Fibroblast of upper back skin (primary cell): Measurements from ENCODE around the gene ULBP1.
A peak's percentile ranks its signal among the peaks of the same experiment; 100 is the strongest.
"Not testable (repeated sequence)": the region's sequence is repeated elsewhere in the genome, so short reads cannot be mapped to it uniquely, and the experiment has no call there.

Source experiments
- DNase-seq: peaks from one replicate; pipeline ENCODE4 v3.0.0-alpha.2; 2013

The ULBP1 gene

DNA sequence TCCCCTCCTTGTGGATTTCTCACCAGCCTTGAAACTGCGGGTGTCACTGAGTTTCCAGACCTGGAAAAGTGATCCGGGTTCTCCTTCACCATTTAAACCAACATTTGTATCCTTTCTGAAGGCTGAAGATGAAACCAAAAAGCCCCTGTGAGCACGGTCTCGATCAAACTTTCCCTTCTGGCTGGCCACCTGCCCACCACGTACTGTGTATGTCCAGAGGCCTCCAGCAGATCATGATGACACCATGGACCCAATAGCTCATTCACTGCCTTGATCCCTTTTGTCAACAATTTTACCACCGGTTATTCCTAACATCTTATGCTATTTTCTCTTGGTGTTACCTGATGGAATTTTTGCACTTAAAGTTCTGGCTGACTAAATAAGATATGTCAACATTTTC lies 15.6 kb downstream of the ULBP1 start:
- DNase-seq: no peak

DNA sequence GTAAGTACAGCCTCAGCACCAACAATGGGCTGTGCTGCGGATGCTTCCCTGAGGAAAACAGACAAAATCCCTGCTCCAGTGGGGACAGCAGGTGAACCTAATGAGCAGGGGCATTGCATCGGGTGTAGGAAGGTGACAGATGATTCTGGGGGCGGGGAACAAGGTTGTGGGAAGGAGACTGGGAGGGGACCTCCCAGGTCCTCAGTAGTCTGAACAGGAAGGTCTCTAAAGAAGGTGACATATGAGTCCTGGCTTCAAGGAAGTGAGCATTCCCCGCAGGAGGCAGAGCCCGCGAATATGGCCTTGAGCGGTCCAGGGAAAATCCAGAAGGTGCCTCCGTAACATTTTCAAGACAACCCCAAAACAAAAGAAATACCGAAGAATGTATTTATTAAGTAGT lies 19.4 kb downstream of the ULBP1 start:
- DNase-seq: no peak

DNA sequence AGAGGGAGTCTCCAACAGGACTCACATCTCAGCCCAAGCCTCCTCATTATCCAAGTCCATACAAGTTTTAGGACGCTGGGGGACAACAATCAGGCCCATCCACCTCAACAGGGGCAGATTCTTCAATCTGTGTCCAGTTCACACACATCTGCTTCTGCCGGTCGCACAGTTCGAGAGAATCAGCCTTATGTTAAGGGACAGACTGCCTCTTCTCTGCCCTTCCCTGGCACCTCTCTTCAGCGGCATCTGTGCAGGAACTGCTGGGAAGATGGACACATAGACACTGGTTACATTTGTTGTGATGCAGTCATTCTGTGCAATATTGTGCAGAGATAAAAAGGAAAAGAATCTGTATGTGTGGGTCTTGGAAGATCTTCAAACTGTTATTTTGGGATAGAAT lies 21.0 kb downstream of the ULBP1 start:
- DNase-seq: no peak

DNA sequence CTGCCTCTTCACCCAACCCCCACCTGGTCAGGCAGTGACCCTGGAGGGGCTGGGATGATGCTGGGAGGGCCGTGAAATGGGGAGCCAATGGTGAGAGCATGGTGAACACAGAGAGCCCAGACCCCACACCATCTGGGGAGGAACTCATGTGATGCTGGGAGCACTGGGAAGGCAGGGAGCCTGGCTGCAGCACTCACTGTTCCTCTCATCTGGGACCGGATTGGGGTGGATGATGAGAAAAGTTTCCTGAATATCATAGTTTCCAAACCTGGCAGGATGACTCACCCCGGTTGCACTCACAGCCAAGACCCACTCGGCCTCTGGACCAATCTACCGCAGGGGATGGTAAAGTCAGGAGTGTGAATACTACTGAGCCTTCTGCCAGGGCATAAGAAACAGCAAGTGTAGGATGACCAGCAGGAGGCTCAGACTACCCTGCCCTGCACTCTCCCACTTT lies 21.8 kb downstream of the ULBP1 start:
- DNase-seq: no peak

DNA sequence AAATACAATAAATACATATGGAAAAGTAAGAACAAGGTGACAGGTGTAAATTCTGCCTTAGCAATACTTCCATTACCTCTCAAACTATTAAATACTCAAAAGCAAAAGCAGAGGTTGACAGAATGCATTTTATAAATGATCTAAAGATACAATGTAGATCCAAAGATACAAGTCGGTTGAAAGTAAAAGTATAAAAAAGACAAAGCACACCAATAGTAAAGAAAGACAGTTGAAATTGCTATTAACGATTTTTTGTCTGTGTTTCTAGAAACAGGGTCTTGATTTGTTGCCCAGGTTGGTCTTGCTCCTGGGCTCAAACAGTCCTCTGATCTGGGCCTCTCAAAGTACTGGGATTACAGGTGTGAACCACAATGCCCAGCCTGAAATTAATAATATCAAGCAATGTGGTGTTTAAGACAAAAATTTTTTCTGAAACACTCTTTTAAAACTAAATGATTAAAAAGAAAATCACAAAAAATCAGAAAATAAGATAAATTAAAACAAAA lies 23.9 kb downstream of the ULBP1 start:
- DNase-seq: no peak

DNA sequence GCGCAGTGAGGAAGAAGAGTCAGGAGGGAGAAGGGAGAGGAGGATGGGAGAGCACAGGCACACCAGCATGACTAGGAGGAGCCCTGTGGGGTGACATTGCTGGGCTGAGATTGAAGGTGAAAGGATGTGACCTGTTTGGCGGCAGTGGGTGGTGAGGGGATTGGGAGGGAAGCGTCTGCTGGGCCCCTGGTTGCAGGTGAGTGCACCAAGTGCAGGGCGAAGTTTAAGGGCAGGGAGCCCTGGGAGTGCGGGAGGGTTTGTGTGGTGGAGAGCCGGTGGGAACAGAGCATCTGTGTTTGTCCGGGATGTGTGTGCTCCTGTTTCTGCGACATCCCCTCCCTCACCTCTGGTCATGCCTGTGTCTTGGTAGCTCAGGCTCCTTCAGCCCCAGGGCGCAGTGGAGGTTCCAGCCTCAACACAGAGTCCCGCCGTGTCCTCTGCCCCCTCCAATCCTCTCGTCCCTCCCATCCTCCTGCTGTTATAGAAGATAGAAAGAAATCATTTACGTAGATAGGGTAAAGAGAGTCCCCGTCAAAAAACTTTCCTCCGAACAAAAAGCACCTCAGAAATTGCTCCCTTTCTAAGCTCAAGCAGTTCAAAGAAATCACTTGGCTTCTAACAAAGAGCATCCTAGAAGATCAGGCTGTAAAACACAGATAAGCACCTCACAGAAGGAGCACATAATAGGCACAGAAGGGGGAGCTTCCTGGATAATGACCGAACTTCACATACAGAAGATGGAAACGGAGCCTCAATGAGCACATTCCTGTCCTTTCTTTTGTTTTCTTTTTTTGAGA lies 25.0 kb downstream of the ULBP1 start:
- no peak for DNase-seq

DNA sequence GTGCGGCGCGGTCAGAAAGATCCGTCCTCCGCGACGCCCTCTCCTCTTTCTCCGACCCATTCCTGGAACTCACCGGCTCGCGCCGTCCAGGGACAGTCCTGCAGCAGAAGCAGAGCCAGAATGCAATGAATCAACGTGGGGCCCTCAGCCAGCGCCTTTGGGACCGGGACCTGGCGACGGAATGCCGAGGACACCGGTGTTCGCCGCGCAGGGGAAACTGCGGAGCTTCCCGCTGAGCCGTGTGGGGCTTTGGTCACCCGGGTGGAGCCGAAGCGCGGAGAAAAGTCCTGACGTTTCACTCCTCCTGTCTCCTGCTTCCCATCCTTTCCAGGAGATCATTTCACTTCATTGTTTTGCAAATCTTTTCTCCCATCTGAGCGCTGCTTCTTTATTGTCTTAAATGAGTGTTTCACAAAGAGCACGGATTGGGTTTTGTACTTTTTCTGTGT lies 26.5 kb downstream of the ULBP1 start:
- no peak for DNase-seq

DNA sequence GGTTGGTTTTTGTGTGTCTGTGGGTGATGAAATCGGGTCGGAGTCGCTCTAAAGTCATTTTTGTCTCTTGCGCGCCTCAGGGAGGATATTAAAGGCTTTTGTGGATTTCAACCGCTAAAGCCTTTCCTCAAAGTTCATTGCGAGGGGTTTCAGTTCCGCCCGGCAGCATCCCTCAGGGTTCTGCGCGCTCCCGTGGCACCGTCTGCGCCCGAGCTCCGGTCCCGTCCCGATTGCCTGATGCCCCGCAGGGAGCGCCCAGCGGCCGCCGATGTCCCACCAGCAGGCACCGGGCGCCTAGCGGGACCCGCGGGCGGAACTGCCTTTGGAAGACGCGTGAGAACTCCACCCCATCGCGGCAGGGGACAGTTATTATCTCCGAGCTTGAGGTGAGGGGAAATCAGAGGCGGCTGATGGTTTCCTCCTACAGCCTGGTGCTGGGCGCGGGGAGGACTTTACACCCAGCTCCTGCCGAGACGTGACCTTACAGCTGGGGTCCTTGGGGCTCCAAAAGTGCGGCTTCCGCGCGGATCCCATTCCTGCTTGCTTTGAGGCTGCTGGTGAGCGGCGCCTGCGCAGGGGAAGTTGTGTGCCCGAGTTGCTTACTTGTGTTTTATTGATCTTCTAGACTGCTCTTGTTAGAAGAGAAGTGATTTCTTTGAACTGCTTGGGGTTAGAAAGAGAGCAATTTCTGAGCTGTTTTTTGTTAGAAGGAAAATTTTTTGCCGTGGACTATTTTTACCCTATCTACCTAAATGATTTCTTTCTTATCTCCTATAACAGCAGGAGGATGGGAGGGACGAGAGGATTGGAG lies 27.1 kb downstream of the ULBP1 start:
- DNase-seq: no peak

DNA sequence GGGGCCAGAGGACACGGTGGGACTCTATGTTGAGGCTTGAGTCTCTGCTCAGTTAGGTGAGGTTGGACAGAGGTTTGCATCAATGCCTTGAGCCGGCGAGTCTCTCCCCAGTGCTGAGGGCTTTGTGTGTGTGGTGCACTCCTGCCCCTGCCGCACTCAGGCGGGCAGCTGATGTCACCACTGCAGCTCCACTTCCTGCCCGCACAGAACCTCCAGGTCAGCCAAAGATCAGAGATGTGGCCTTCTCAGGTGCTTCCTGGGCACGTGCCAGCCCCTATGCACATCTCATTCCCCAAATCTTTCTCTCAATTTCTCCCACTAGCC lies 27.7 kb downstream of the ULBP1 start:
- not testable (repeated sequence) for DNase-seq

DNA sequence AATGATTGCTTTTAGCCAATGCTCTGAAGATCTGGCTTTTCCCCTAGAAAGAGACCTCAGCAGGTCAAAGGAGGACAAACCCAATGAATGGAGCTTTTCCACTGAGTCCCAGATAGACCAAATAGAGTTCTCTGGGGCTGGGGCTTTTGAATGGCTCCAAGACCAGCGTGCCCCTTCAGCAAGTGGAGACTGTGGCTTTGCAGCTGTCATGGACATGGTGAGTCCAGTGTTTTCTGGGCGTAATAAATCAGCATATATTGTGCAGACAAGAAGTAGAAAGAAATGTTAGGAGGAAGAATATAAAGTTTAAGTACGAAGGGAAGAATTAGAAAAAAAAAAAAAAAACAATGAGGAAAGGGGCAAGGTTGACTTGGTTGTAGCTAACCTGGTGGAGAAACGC lies 28.1 kb downstream of the ULBP1 start:
- DNase-seq: no peak

DNA sequence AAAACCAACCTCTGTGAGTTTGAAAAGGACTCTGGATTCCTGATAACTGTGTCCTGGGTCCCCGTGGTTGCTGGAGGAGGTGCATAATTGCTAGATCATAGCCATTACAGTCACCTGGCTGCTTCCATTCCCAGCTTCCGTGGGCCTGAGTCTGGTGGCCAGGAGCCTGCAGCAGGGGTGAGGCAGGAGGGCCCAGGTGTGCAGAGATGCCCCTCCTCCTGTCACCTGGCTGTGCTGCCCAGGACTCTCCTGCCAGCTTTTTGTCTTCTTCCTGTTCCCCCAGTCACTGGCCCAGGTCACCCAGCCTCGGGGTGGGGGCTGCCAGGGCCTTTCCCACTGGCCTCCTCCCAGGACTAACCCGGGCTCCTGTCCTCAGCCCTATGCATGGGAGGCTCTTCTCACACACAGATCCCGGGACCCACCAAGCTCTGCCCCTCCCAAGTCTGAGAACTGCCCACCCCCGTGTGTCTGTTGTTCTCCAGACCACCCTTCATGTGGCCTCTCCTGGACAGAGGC lies 31.6 kb downstream of the ULBP1 start:
- no peak for DNase-seq

DNA sequence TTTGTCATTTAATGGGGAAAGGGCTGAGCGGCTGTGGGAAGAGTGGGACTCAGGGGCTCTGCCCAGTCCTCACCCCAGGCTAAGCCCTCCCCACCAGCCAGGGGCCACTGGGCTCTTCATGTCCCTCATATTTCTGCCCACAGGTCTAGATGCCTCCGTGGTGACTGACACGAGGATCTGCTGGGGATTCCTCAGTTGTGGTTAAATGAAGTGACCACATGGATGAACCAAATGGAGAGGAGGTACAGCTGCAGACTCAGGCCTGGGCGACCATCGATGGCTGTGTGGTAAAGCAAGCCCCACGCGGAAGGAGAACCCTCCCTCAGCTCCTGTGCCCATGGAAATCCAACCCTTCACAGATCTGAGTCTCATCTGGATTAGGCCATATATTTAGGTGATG lies 32.2 kb downstream of the ULBP1 start:
- DNase-seq: no peak

DNA sequence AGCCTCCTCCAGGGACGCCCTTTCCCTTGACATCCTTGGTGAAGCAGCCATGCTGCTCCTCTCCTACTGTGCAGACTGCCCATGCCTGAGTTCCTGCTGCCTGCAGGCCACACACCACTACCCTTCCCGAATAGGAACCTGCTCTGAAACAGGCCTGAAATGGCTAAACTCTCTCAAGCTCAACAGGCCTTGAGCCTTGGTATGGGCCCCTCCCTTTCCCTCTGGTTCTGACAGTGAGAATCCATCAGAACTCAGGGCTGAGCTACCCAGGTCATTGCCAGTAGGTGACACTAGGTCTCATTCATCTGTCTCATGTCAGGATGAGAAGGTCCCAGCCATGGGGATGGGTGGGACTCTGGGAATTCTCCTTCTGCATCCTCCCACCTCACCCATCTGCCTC lies 35.9 kb downstream of the ULBP1 start:
- DNase-seq: no peak

DNA sequence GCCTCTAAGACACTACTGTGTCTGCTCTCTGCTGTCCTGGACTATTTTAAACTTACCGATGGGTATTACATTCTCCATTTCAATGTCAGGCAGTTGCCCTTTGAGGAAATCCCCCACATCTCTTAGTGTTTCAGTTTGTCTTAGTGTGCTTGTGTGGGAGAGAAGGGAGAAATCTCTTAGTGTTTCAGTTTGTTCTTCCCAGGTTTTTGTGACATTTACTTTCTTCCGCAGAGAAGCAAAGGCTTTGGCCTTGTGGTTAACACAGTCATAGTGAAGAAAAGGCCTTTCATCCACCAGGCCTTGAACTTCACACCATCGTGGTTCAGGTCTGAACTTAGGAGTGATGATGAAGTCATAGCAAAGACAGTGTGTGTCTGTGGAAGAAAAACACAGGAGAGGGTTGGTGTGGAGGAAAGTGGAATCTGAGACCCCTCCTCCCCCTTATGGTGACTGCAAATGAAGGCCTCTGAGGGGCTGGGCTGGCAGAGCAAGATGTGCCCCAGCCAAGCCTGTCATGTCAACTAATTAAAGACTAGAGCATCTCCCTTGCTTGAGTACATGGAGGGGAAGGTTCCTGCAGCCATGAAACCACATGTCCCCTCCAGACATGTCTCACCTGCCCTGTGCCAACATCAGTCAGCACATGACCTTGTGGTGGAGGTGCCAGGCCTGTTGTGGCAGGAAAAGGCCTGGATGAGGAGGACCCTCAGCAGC lies 37.7 kb downstream of the ULBP1 start:
- no peak for DNase-seq

DNA sequence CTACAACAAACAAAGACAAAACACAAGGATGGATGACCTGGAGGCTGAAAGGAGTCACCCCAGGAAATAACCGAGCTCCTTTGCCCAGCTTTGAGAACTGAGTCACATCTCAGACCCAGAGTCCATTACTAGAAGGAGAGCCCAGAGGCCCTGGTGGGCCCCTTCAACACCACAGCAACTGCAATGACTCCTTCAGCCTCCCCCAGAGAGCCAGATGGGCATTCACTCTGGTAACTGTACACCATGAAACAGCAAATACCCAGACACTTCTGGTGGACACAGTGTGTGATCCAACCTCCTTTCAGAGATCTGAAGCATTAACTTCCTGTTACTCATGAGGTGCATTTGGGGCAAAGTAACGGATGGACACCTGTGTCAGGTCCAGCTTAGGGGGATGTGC lies 39.0 kb downstream of the ULBP1 start:
- DNase-seq: no peak

DNA sequence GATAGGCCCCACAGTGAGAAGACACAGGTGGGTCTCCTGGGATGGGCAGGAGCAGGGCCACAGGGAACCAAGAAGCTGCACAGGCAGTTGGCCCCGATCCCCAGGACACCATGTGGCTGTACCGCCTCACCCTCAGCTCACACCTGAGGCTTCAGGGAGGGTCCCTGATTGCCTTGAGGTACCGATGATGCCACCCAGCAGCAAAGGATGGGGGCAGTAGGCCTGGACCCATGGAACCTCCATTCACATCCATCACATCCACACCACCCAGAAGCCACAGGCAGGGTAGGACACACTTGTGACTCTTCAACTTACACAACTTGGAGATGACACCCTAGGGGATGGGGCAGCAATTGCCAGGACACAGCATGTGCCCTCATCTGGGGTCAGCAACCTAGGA lies 39.9 kb downstream of the ULBP1 start:
- not testable (repeated sequence) for DNase-seq

DNA sequence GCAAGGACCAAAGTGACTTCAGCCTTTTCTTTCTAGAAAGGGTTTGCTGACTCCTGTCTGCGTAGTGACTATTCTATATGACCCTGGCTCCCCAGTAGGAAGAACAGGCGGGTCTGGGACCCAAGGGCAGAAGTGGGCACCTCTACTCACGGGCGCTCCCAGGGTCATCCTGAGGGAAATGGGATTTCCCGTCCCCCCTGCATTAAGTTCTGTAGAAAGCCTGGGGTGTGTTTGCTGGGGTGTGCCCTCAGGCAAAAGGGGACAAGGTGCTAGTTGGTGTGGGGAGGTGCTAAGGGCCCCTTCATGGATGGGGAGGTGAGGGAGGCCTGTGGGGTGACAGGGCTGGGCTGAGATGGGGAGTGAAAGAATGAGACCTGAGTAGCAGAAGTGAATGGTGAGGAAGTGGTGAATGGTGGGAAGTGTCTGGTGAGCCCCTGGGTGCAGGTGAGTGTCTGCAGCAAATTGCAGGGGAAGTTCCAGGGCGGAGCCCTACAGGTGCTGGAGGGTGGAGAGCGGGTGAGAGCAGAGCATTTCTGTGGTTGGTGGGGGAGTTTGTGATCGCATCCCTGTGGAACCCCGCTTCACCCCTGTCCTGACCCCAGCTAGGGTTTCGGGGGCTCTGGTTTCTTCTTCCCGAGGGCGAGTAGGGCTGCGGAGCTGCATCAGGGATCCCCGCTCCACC lies 40.5 kb downstream of the ULBP1 start:
- no peak for DNase-seq

DNA sequence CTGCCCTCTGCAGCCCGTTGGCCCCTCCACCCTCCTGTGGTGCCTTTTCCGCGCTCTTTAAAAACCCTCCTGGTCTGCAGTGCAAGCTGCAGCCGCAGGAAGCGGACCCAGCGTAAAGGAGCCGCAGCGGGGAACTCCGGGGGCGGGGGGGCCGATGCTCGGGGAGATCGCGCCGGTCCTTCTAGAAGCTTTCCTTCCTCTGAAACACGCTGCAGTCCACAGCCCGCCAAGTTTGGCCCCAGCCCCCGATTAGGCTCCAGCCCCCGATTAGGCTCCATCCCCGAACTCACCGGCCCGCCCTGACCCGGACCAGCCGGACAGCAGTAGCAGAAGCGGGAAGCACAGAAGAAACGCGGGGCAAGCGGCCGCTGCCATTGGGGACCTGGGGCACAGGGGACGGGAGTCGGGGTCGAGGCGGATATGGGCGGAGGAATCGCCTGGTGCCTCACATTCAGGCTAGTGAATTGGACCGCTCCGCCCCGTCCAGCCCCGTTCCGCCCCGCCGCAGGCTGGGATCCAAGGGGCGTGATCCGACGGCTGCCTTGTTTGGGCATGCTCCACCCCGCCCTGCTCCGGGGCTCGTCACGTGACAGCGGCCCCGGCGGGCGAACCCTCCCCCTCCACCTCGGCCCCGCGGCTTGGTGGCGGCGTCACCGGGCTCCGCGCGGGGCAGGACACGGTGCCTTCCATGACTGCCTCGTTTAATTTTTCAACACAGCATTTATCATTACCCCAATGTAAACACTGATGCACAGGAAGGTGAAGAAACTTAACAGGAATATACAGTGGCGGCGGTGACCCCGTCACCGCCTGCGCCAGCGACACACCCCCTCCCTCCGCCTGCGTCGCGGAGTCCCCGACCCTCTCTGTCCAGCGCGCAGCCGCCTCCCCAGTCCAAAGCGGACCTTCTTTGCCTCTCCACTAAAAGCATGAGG lies 41.3 kb downstream of the ULBP1 start:
- peak; percentile 88 for DNase-seq

DNA sequence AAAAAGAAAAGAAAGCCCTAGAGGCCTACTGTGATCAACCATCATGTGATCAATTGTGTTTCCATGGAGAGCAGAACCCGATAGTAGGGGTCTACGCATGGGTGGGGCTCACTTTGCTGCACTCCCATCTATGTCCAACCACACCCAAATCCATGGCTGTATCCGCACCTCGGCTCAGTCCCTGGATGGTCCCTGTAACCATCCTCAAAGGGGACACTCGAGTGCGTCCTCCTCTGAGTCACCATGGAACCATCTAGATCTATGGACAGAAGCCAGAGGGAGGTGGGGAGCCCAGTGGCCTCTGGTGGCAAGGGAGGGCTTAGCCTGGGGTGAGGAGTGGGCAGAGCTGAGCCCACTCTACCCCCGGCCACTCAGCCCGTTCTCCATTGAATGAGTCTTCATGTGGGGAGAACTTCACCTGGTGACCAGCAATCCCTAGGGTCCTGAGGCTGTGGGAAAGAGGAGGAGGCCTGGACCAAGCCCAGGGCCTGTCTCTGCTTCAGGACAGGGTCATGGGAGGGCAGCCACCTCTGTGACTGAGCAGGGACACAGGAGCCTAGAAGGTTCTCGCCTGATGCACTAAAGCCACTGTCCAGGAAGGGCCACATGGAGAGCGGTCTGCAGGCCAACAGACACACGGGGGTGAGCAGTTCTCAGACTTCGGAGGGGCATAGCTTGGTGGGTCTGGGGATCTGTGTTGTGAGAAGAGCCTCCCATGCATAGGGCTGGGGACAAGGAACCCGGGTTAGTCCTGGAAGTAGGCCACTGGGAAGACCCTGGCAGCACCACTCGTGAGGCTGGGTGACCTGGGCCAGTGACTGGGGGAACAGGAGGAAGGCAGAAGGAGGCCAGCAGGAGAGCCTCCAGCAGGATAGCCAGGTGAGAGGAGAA lies 42.3 kb downstream of the ULBP1 start:
- DNase-seq: no peak

DNA sequence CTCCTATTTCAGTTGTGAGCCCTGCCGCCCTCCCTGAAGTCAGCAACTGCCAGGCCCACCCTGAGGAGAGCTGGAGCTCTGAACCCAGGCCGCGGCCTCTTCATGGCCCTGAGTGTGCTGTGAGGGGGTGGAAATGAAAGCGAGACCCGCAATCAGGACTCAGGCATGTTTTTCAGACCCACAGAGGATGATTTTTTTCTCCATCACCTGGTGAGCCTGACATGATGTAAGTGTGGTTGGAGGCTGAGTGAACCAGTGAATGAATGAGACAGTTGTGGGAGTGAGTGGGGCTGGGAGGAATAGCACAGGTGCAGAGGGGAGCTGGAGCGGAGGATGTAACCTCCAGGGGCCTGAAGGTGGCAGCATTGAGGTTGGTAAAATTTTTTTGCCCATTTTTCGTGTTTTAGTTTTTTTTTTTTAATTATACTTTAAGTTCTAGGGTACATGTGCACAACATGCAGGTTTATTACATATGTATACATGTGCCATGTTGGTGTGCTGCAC lies 43.3 kb downstream of the ULBP1 start:
- no peak for DNase-seq
